OCI-LY1 (cell line): ENCODE measurements around the gene DYNAP.
A peak's percentile ranks its signal among the peaks of the same experiment; 100 is the strongest.

ENCODE experiments used
- H2AFZ ChIP-seq: fragments of 200-600 bp; sonication (generic), shearing (Covaris generic); 2 replicates; pipeline ENCODE4 v1.6.0; 2014; ENCODE audit warnings: antibody characterized with exemption, mild to moderate bottlenecking, low read length
- H3F3A ChIP-seq: fragments of 200-600 bp; sonication (generic), shearing (Covaris generic); 2 replicates; pipeline ENCODE4 v1.6.0; 2014; ENCODE audit warnings: mild to moderate bottlenecking, antibody characterized with exemption, low read length, moderate library complexity; ENCODE audit not compliant: insufficient read depth
- H3K27ac ChIP-seq: fragments of 200-600 bp; sonication (generic); 2 replicates; pipeline ENCODE4 v1.5.1; 2014; ENCODE audit warnings: low read length, mixed run types, mild to moderate bottlenecking, low read depth; ENCODE audit not compliant: poor library complexity, severe bottlenecking
- H3K27me3 ChIP-seq: fragments of 200-600 bp; sonication (generic); 2 replicates; pipeline ENCODE4 v1.6.0; 2014; ENCODE audit warnings: antibody characterized with exemption, mild to moderate bottlenecking, low read length, moderate library complexity; ENCODE audit not compliant: insufficient read depth
- H3K36me3 ChIP-seq: fragments of 200-600 bp; sonication (generic); 2 replicates; pipeline ENCODE4 v1.6.1; 2014; ENCODE audit warnings: mild to moderate bottlenecking, antibody characterized with exemption, low read length, moderate library complexity, mixed read lengths; ENCODE audit not compliant: insufficient read depth
- H3K4me1 ChIP-seq: fragments of 200-600 bp; sonication (generic); 2 replicates; pipeline ENCODE4 v1.5.1; 2014; ENCODE audit warnings: mild to moderate bottlenecking, low read length, moderate library complexity; ENCODE audit not compliant: insufficient read depth, severe bottlenecking
- H3K4me2 ChIP-seq: fragments of 200-600 bp; sonication (generic), shearing (Covaris generic); 2 replicates; pipeline ENCODE4 v1.6.1; 2014; ENCODE audit warnings: low read length
- H3K4me3 ChIP-seq: fragments of 200-600 bp; sonication (generic); 2 replicates; pipeline ENCODE4 v1.5.1; 2014; ENCODE audit warnings: low read length, low read depth, mild to moderate bottlenecking, mixed read lengths; ENCODE audit not compliant: poor library complexity, severe bottlenecking
- H3K79me2 ChIP-seq: fragments of 200-600 bp; shearing (Covaris generic); 2 replicates; pipeline ENCODE4 v1.6.1; 2016; ENCODE audit warnings: mixed run types, low read length, mixed read lengths; ENCODE audit not compliant: insufficient read depth
- H3K9ac ChIP-seq: fragments of 200-600 bp; sonication (generic), shearing (Covaris generic); 2 replicates; pipeline ENCODE4 v1.6.1; 2014; ENCODE audit warnings: mild to moderate bottlenecking, low read length, mixed read lengths
- H3K9me2 ChIP-seq: fragments of 200-600 bp; sonication (generic), shearing (Covaris generic); 2 replicates; pipeline ENCODE4 v1.6.1; 2014; ENCODE audit warnings: low read depth, mild to moderate bottlenecking, low read length, mixed read lengths
- H3K9me3 ChIP-seq: fragments of 200-600 bp; shearing (Covaris generic); 2 replicates; pipeline ENCODE4 v1.6.1; 2014; ENCODE audit warnings: low read length, mixed read lengths
- H4K20me1 ChIP-seq: fragments of 200-600 bp; sonication (generic), shearing (Covaris generic); 2 replicates; pipeline ENCODE4 v1.6.0; 2016; ENCODE audit warnings: mild to moderate bottlenecking, low read length; ENCODE audit not compliant: insufficient read depth
- EZH2 ChIP-seq: fragments of 200-600 bp; sonication (generic), shearing (Covaris generic); IDR thresholded peaks from 2 replicates; pipeline ENCODE4 v1.8.0; 2017; ENCODE audit warnings: borderline replicate concordance, mixed run types, mild to moderate bottlenecking, antibody characterized with exemption, low read length, moderate library complexity, mixed read lengths
- TF ChIP-seq, protein P1 (sequence below): fragments of 200-600 bp; sonication (generic), shearing (Covaris generic); IDR thresholded peaks from 2 replicates; pipeline ENCODE4 v1.5.1; 2017; ENCODE audit warnings: mild to moderate bottlenecking, antibody characterized with exemption, low read length, moderate library complexity, mixed read lengths

DYNAP gene

DNA sequence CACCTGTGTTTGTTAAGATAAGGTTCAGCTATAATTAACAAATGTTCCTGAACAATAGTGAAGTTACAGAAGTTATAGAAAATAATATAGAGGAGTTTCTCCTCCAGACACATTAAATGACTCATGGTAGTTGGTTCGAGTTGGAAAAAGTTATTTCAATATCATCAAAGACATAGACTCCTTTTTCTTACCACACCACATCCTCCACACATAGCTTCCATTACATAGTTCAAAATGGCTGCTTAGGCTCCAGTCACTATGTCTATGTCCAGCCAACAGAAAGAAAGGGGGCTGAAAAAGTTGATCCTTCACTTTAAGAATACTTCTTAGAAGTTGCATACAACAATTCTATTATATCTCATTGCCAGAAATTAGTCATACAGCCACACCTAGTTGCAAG, 50.7 kb downstream of the DYNAP start:
- H3K36me3 ChIP-seq = no peaks in the 10 kb centered on the region
- H3K27me3 ChIP-seq = no peaks in the 10 kb centered on the region
- H3K9me2 ChIP-seq = no peaks in the 10 kb centered on the region
- H3F3A ChIP-seq = no peaks in the 10 kb centered on the region
- H3K27ac ChIP-seq = no peak overlapping the region
- no peaks in the 10 kb centered on the region for H3K4me1 ChIP-seq
- no peaks in the 10 kb centered on the region for H3K79me2 ChIP-seq
- TF ChIP-seq, protein P1, sequence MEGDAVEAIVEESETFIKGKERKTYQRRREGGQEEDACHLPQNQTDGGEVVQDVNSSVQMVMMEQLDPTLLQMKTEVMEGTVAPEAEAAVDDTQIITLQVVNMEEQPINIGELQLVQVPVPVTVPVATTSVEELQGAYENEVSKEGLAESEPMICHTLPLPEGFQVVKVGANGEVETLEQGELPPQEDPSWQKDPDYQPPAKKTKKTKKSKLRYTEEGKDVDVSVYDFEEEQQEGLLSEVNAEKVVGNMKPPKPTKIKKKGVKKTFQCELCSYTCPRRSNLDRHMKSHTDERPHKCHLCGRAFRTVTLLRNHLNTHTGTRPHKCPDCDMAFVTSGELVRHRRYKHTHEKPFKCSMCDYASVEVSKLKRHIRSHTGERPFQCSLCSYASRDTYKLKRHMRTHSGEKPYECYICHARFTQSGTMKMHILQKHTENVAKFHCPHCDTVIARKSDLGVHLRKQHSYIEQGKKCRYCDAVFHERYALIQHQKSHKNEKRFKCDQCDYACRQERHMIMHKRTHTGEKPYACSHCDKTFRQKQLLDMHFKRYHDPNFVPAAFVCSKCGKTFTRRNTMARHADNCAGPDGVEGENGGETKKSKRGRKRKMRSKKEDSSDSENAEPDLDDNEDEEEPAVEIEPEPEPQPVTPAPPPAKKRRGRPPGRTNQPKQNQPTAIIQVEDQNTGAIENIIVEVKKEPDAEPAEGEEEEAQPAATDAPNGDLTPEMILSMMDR = no peak
- TF ChIP-seq EZH2 = no peak
- no peak overlapping the region for H2AFZ ChIP-seq
- H3K4me3 ChIP-seq = no peak overlapping the region
- H3K9ac ChIP-seq = no peak overlapping the region
- no peaks in the 10 kb centered on the region for H3K9me3 ChIP-seq
- H4K20me1 ChIP-seq = no peaks in the 10 kb centered on the region
- H3K4me2 ChIP-seq = no peak overlapping the region

DNA sequence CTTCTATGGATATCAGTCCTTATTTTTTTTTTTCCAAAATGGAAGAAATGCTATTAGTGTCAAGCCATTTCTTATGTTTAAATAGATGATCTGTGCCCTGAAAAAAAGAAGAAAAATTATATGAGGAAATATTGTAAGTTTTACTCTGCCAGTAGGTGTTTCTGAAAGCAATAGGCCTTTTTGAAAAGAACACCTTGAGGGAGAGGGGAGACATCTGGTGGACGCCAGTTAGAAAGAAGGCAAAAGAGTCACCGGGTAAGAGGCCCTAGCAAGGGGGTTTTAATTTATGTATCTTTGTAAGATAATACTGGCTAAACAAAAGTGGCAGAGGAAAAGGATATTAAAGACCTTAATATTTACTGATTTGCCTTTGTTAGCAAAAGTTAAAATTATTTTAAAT, 56.1 kb downstream of the DYNAP start:
- Histone ChIP-seq H3K4me1 (no peaks in the 10 kb centered on the region), H4K20me1 (no peaks in the 10 kb centered on the region), H3K27ac (no peak overlapping the region), H3K79me2 (no peaks in the 10 kb centered on the region), H3K9me3 (no peaks in the 10 kb centered on the region), H3K4me3 (no peak overlapping the region), H3K9ac (no peak overlapping the region), H3K36me3 (no peaks in the 10 kb centered on the region), H2AFZ (no peak overlapping the region), H3K4me2 (no peak overlapping the region), H3K9me2 (no peaks in the 10 kb centered on the region), H3K27me3 (no peaks in the 10 kb centered on the region), H3F3A (no peaks in the 10 kb centered on the region)
- TF ChIP-seq, protein P1 = peak; percentile 44; the same call in 1 of the 2 replicates
- no peak for TF ChIP-seq EZH2
